WI38 (cell line): ENCODE measurements around the gene KANK2.
"Not testable (repeated sequence)": the region's sequence is repeated elsewhere in the genome, so short reads cannot be mapped to it uniquely, and the experiment has no call there.

ENCODE experiments used
- H3K4me3 ChIP-seq: 2 replicates; pipeline ENCODE4 v1.5.1; 2011; ENCODE audit warnings: low read depth, mild to moderate bottlenecking, control low read depth, low read length
- CTCF ChIP-seq: IDR thresholded peaks from 2 replicates; pipeline ENCODE4 v1.5.1; 2012; ENCODE audit warnings: low read depth, mild to moderate bottlenecking, control low read depth, low read length

The KANK2 gene

GRCh38 chr19:11168568-11168967 lies 28.8 kb downstream of the KANK2 start:
- no peak for TF ChIP-seq CTCF
- no peak overlapping the region for H3K4me3 ChIP-seq

GRCh38 chr19:11166281-11167142 lies 30.8 kb downstream of the KANK2 start:
- no peak overlapping the region for H3K4me3 ChIP-seq
- TF ChIP-seq CTCF: no peak

- H3K4me3 ChIP-seq: no peak overlapping the region
- no peak for TF ChIP-seq CTCF
Measured at GRCh38 chr19:11165486-11166030, 31.8 kb downstream of the KANK2 start.

GRCh38 chr19:11164879-11165406 lies 32.4 kb downstream of the KANK2 start:
- no peak overlapping the region for H3K4me3 ChIP-seq
- no peak for TF ChIP-seq CTCF

- no peak for TF ChIP-seq CTCF
Measured at GRCh38 chr19:11164296-11164695, 33.0 kb downstream of the KANK2 start.

GRCh38 chr19:11160440-11160768 lies 36.9 kb downstream of the KANK2 start:
- H3K4me3 ChIP-seq: not testable (repeated sequence)

More at GRCh38 chr19:11164296-11164695, 33.0 kb downstream of the KANK2 start:
- H3K4me3 ChIP-seq: no peak overlapping the region

- no peak overlapping the region for H3K4me3 ChIP-seq
- no peak for TF ChIP-seq CTCF
Measured at GRCh38 chr19:11159598-11160439, 37.5 kb downstream of the KANK2 start.
